Astrocyte (in vitro differentiated cells and primary cell): ENCODE measurements around the gene CES5A. TPM values are rescaled to one million over a fixed set of nuclear protein-coding genes. Genes with fewer than 3 reads are reported as not detected.
"Not testable (repeated sequence)": the region's sequence is repeated elsewhere in the genome, so short reads cannot be mapped to it uniquely, and the experiment has no call there.

Source experiments
- DNase-seq: peaks from one replicate; pipeline ENCODE4 v3.0.0-alpha.2; 2010; ENCODE audit warnings: low read depth
- FAIRE-seq: peaks from 2 replicates; lab custom pipeline; 2011; peaks lifted over from hg19 to GRCh38; lab: Jason Lieb, UNC
- H2AFZ ChIP-seq: 2 replicates; pipeline ENCODE4 v1.6.0; 2012; ENCODE audit warnings: low read depth, low read length, inconsistent platforms
- H3K27ac ChIP-seq: 2 replicates; pipeline ENCODE4 v1.5.1; 2011; ENCODE audit warnings: low read depth, low read length, inconsistent platforms
- H3K27me3 ChIP-seq: 2 replicates; pipeline ENCODE4 v1.6.0; 2011; ENCODE audit warnings: low read length, inconsistent platforms; ENCODE audit not compliant: insufficient read depth
- H3K36me3 ChIP-seq: 2 replicates; pipeline ENCODE4 v1.5.1; 2011; ENCODE audit warnings: low read length, inconsistent platforms; ENCODE audit not compliant: insufficient read depth
- H3K4me1 ChIP-seq: 2 replicates; pipeline ENCODE4 v1.5.1; 2011; ENCODE audit warnings: low read length, inconsistent platforms; ENCODE audit not compliant: insufficient read depth
- H3K4me2 ChIP-seq: 2 replicates; pipeline ENCODE4 v1.6.0; 2012; ENCODE audit warnings: low read length, inconsistent platforms
- H3K4me3 ChIP-seq: 2 replicates; pipeline ENCODE4 v1.5.1; 2011; ENCODE audit warnings: low read depth, mild to moderate bottlenecking, low read length, inconsistent platforms; ENCODE audit not compliant: insufficient read depth
- H3K79me2 ChIP-seq: 2 replicates; pipeline ENCODE4 v1.6.0; 2012; ENCODE audit warnings: mild to moderate bottlenecking, low read length, inconsistent platforms; ENCODE audit not compliant: insufficient read depth
- H3K9ac ChIP-seq: 2 replicates; pipeline ENCODE4 v1.6.0; 2012; ENCODE audit warnings: mild to moderate bottlenecking, low read length, inconsistent platforms
- H3K9me3 ChIP-seq: 2 replicates; pipeline ENCODE4 v1.5.1; 2012; ENCODE audit warnings: low read depth, mild to moderate bottlenecking, low read length, inconsistent platforms; ENCODE audit not compliant: insufficient read depth
- H4K20me1 ChIP-seq: 2 replicates; pipeline ENCODE4 v1.6.0; 2012; ENCODE audit warnings: low read length, inconsistent platforms; ENCODE audit not compliant: insufficient read depth
- H3K27ac Mint-ChIP-seq: one replicate; pipeline ENCODE4 v1.8.0; 2021; ENCODE audit warnings: mild to moderate bottlenecking, mixed read lengths; ENCODE audit not compliant: unreplicated experiment
- H3K27me3 Mint-ChIP-seq: one replicate; pipeline ENCODE4 v1.8.0; 2021; ENCODE audit warnings: low read depth, mixed read lengths; ENCODE audit not compliant: unreplicated experiment
- H3K36me3 Mint-ChIP-seq: one replicate; pipeline ENCODE4 v1.8.0; 2021; ENCODE audit warnings: low read depth, mixed read lengths; ENCODE audit not compliant: unreplicated experiment
- H3K4me1 Mint-ChIP-seq: one replicate; pipeline ENCODE4 v1.8.0; 2021; ENCODE audit warnings: low read depth, mixed read lengths; ENCODE audit not compliant: unreplicated experiment
- H3K4me3 Mint-ChIP-seq: one replicate; pipeline ENCODE4 v1.8.0; 2021; ENCODE audit warnings: mild to moderate bottlenecking, moderate library complexity, mixed read lengths; ENCODE audit not compliant: unreplicated experiment
- H3K9me3 Mint-ChIP-seq: one replicate; pipeline ENCODE4 v1.8.0; 2021; ENCODE audit warnings: mild to moderate bottlenecking, mixed read lengths; ENCODE audit not compliant: unreplicated experiment
- CTCF ChIP-seq: IDR thresholded peaks from 2 replicates; pipeline ENCODE4 v1.5.1; 2011; ENCODE audit warnings: low read depth, mild to moderate bottlenecking, inconsistent platforms, low read length, moderate library complexity; ENCODE audit not compliant: insufficient read depth
- EZH2 ChIP-seq: IDR thresholded peaks from 2 replicates; pipeline ENCODE4 v1.6.1; 2012; ENCODE audit warnings: mild to moderate bottlenecking, low read length, inconsistent platforms; ENCODE audit not compliant: insufficient read depth
- total RNA-seq: library from RNA; stranded (reverse); gene quantifications from 2 replicates; pipeline ENCODE4 v1.2.1, GENCODE V29; 2021

The CES5A gene
- total RNA-seq, 1 donor from 2014 or later: not detected

DNA sequence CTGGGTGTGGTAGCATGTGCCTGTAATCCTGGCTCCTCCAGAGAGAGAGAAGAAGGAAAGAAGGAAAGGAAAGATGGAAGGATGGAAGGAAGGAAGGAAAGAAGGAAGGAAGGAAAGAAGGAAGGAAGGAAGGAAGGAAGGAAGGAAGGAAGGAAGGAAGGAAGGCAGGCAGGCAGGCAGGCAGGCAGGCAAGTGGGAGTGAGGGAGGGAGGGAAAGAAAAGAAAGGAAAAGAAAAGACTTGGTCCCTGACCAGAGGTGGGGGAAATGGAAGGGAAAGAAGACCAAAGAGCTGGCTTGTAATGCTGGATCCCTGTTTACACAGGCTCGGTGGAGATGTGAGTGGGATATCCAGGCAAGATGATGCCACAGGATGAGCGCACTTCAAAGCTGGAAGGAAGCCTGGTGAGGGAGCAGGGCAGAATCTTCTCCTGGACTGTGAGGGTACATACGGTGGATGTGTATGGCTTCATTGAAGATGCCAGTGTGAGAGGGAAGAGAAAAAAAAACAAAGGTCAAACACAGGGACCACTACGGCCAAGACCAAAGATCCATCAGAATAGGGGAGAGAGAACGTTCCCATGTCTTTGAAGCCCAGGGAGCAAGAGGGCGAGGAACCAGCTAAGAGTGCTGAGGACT lies 44.4 kb downstream of the CES5A start:
- H3K4me1 ChIP-seq: no peaks in the 10 kb centered on the region

DNA sequence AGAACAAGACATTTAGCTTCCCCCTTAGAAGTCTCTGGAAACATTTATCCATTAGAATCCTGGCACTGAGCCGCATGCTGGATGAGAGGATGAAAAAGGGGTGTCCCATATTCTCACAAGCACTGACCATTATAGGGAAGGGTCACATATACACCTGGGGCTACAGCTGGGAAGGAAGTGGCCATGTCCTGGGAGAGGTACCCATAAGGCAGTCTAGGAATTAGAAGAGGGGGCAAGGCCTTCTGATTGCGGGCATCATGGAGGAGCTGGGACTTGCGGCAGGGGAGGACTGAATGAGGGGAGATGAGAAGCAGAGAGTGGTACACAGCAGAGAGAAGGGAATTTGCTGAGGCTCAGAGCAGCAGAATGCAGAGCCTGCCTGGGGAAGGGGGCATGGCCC lies 45.9 kb downstream of the CES5A start:
- H3K4me3 ChIP-seq, H3K9ac ChIP-seq, H3K4me2 ChIP-seq, H3K9me3 ChIP-seq, FAIRE-seq, H3K9me3 Mint-ChIP-seq, DNase-seq, H3K79me2 ChIP-seq, H3K4me1 ChIP-seq, H3K4me3 Mint-ChIP-seq, H2AFZ ChIP-seq, H3K27me3 ChIP-seq, H3K27ac Mint-ChIP-seq, H3K4me1 Mint-ChIP-seq, H3K36me3 ChIP-seq, H4K20me1 ChIP-seq, H3K27ac ChIP-seq, H3K36me3 Mint-ChIP-seq: not testable (repeated sequence)
- peaks cover 63% of the 10 kb centered on the region for H3K27me3 Mint-ChIP-seq

More for the DNA sequence above, 44.4 kb downstream of the CES5A start:
- H3K36me3 ChIP-seq: no peaks in the 10 kb centered on the region
- no peak overlapping the region for H3K4me3 Mint-ChIP-seq
- FAIRE-seq: no peak
- H3K9ac ChIP-seq: no peak overlapping the region
- peaks cover 2% of the 10 kb centered on the region for H3K9me3 Mint-ChIP-seq
- H3K27ac ChIP-seq: no peak overlapping the region
- H3K9me3 ChIP-seq: peaks cover 3% of the 10 kb centered on the region
- H3K27ac Mint-ChIP-seq: no peak overlapping the region
- H3K27me3 Mint-ChIP-seq: peaks cover 54% of the 10 kb centered on the region
- H3K4me3 ChIP-seq: no peak overlapping the region
- TF ChIP-seq EZH2: no peak
- H3K36me3 Mint-ChIP-seq: no peaks in the 10 kb centered on the region
- H3K79me2 ChIP-seq: no peaks in the 10 kb centered on the region
- DNase-seq: no peak
- no peaks in the 10 kb centered on the region for H3K27me3 ChIP-seq
- no peaks in the 10 kb centered on the region for H3K4me1 Mint-ChIP-seq
- no peaks in the 10 kb centered on the region for H4K20me1 ChIP-seq
- H2AFZ ChIP-seq: no peak overlapping the region
- H3K4me2 ChIP-seq: no peak overlapping the region

GRCh38 chr16:55828680-55829079 lies 46.5 kb downstream of the CES5A start:
- Histone ChIP-seq H3K36me3 (no peaks in the 10 kb centered on the region), H3K79me2 (no peaks in the 10 kb centered on the region), H3K27me3 (no peaks in the 10 kb centered on the region), H3K9me3 (peaks cover 3% of the 10 kb centered on the region), H3K4me2 (no peak overlapping the region), H3K9ac (no peak overlapping the region), H3K27ac (no peak overlapping the region), H4K20me1 (no peaks in the 10 kb centered on the region), H3K4me3 (no peak overlapping the region), H2AFZ (no peak overlapping the region), H3K4me1 (no peaks in the 10 kb centered on the region)
- DNase-seq (no peak), FAIRE-seq (no peak)
- Mint-ChIP-seq H3K4me3 (no peak overlapping the region), H3K36me3 (no peaks in the 10 kb centered on the region), H3K9me3 (no peaks in the 10 kb centered on the region), H3K27me3 (peaks cover 59% of the 10 kb centered on the region), H3K27ac (no peak overlapping the region), H3K4me1 (no peaks in the 10 kb centered on the region)
- no peak for TF ChIP-seq EZH2

- H3K4me3 Mint-ChIP-seq: no peak overlapping the region
- H2AFZ ChIP-seq: no peak overlapping the region
- H3K36me3 ChIP-seq: no peaks in the 10 kb centered on the region
- H3K9me3 ChIP-seq: peaks cover 7% of the 10 kb centered on the region
- H3K4me2 ChIP-seq: no peak overlapping the region
- no peaks in the 10 kb centered on the region for H3K4me1 ChIP-seq
- DNase-seq: no peak
- no peaks in the 10 kb centered on the region for H4K20me1 ChIP-seq
- H3K9ac ChIP-seq: no peak overlapping the region
- H3K27me3 Mint-ChIP-seq: peaks cover 56% of the 10 kb centered on the region
- H3K9me3 Mint-ChIP-seq: peaks cover 5% of the 10 kb centered on the region
- no peaks in the 10 kb centered on the region for H3K36me3 Mint-ChIP-seq
- FAIRE-seq: no peak
- H3K4me1 Mint-ChIP-seq: no peaks in the 10 kb centered on the region
- no peak overlapping the region for H3K4me3 ChIP-seq
- no peak overlapping the region for H3K27ac ChIP-seq
- no peaks in the 10 kb centered on the region for H3K79me2 ChIP-seq
- TF ChIP-seq CTCF: no peak
- TF ChIP-seq EZH2: no peak
- H3K27ac Mint-ChIP-seq: no peak overlapping the region
- no peaks in the 10 kb centered on the region for H3K27me3 ChIP-seq
Measured at GRCh38 chr16:55825115-55825728, 50.0 kb downstream of the CES5A start.
